HCT116 (cell line): Measurements from ENCODE around the gene MGME1. TPM values are rescaled to one million over a fixed set of nuclear protein-coding genes. Genes with fewer than 3 reads are reported as not detected.

Experiments
- ATAC-seq: fragments of 200-7000 bp; cut with Tn5 transposase; 2 replicates; pipeline ENCODE4 v1.9.1; 2020; ENCODE audit warnings: mild to moderate bottlenecking, moderate library complexity
- BruUV-seq: library from RNA; stranded (reverse); fragments of 400-500 nt; replicated peaks from 2 replicates; lab custom pipeline; 2021; lab: Mats Ljungman, UMichigan
- CTCF ChIA-PET: fragments of 300-600 bp; sonication (Branson Sonifier 250); formaldehyde crosslinking; loops from one replicate; lab custom pipeline; 2021; ENCODE audit warnings: antibody characterized with exemption; lab: Charles Lee
- POLR2A ChIA-PET: fragments of 300-600, 350-600 bp; sonication (Branson Sonifier 250); formaldehyde crosslinking; loops from one replicate; lab custom pipeline; 2021; ENCODE audit warnings: antibody characterized with exemption; lab: Charles Lee
- RAD21 ChIA-PET, 2 experiments: fragments of 300-600 bp; sonication (Branson Sonifier 250); formaldehyde crosslinking; loops; one replicate each; lab custom pipeline; 2023; ENCODE audit warnings: low total read pairs in 2 of 2; ENCODE audit not compliant: uncharacterized antibody in 2 of 2, unreplicated experiment in 2 of 2, low non-redundant PET in 1 of 2; lab: Charles Lee
- DNase-seq: peaks from one replicate; pipeline ENCODE4 v3.0.0-alpha.2; 2010; ENCODE audit warnings: low read depth, low spot score
- H2AFZ ChIP-seq: fragments of 200-600 bp; shearing (Covaris generic), sonication (generic); 2 replicates; pipeline ENCODE4 v1.6.1; 2017; ENCODE audit warnings: low read depth, mixed run types, mixed read lengths, antibody characterized with exemption, low read length; ENCODE audit not compliant: poor library complexity, severe bottlenecking
- H3K27ac ChIP-seq: 2 replicates; pipeline ENCODE4 v1.5.1; 2012; ENCODE audit warnings: low read depth, low read length
- H3K27me3 ChIP-seq: fragments of 200-600 bp; sonication (generic); 2 replicates; pipeline ENCODE4 v1.6.1; 2016; ENCODE audit warnings: mixed run types, low read length, mixed read lengths; ENCODE audit not compliant: insufficient read depth
- H3K36me3 ChIP-seq, 2 experiments: fragments of 200-500 bp in 1 of 2; fragments of 200-600 bp in 1 of 2; sonication (Bioruptor generic) in 1 of 2; sonication (generic) in 1 of 2; 2 replicates each; pipeline versions ENCODE4 v1.5.1 to v1.6.1; 2014 to 2016; ENCODE audit warnings: low read length in 2 of 2, inconsistent platforms in 1 of 2, mixed read lengths in 1 of 2, mixed run types in 1 of 2; ENCODE audit not compliant: insufficient read depth in 2 of 2, control insufficient read depth in 1 of 2
- H3K4me1 ChIP-seq, 2 experiments: fragments of 200-600 bp in 1 of 2; sonication (generic) in 1 of 2; 2 replicates each; pipeline versions ENCODE4 v1.5.1 to v1.6.1; 2012 to 2017; ENCODE audit warnings: low read length in 2 of 2, inconsistent platforms in 1 of 2, mild to moderate bottlenecking in 1 of 2, mixed read lengths in 1 of 2, mixed run types in 1 of 2, moderate library complexity in 1 of 2; ENCODE audit not compliant: insufficient read depth in 2 of 2, control insufficient read depth in 1 of 2
- H3K4me2 ChIP-seq: fragments of 200-600 bp; sonication (generic); 2 replicates; pipeline ENCODE4 v1.6.1; 2017; ENCODE audit warnings: mixed run types, low read length, mixed read lengths
- H3K4me3 ChIP-seq, 2 experiments: fragments of 200-600 bp in 1 of 2; sonication (generic) in 1 of 2; replicated peaks in 1 of 2; 2 replicates each; pipeline ENCODE4 v1.5.1; 2011 to 2016; ENCODE audit warnings: low read length in 2 of 2, control low read depth in 1 of 2, low read depth in 1 of 2, mild to moderate bottlenecking in 1 of 2, mixed read lengths in 1 of 2, mixed run types in 1 of 2
- H3K79me2 ChIP-seq: fragments of 200-600 bp; sonication (generic); 2 replicates; pipeline ENCODE4 v1.6.1; 2017; ENCODE audit warnings: mild to moderate bottlenecking, mixed run types, low read length, moderate library complexity, mixed read lengths; ENCODE audit not compliant: insufficient read depth
- H3K9ac ChIP-seq: fragments of 200-600 bp; sonication (generic); 2 replicates; pipeline ENCODE4 v1.6.1; 2016; ENCODE audit warnings: low read length, mixed read lengths
- H3K9me2 ChIP-seq: fragments of 200-600 bp; sonication (generic), shearing (Covaris generic); 2 replicates; pipeline ENCODE4 v1.6.1; 2017; ENCODE audit warnings: mixed run types, mild to moderate bottlenecking, moderate library complexity; ENCODE audit not compliant: insufficient read depth
- H3K9me3 ChIP-seq, 2 experiments: fragments of 200-500 bp in 1 of 2; fragments of 200-600 bp in 1 of 2; sonication (Bioruptor generic) in 1 of 2; sonication (generic) in 1 of 2; 2 replicates each; pipeline ENCODE4 v1.6.1; 2014 to 2017; ENCODE audit warnings: low read length in 2 of 2, mixed read lengths in 2 of 2, inconsistent platforms in 1 of 2, low read depth in 1 of 2, mild to moderate bottlenecking in 1 of 2, mixed run types in 1 of 2, moderate library complexity in 1 of 2; ENCODE audit not compliant: control insufficient read depth in 1 of 2, insufficient read depth in 1 of 2
- H4K20me1 ChIP-seq: fragments of 200-600 bp; sonication (generic), shearing (Covaris generic); 2 replicates; pipeline ENCODE4 v1.6.1; 2017; ENCODE audit warnings: mixed run types, mild to moderate bottlenecking, moderate library complexity; ENCODE audit not compliant: insufficient read depth
- CEBPB ChIP-seq: IDR thresholded peaks from 2 replicates; pipeline ENCODE4 v1.6.1; 2012; ENCODE audit warnings: low read depth
- ELF1 ChIP-seq: IDR thresholded peaks from 2 replicates; pipeline ENCODE4 v1.6.1; 2012; ENCODE audit warnings: low read depth, borderline replicate concordance
- JUND ChIP-seq: IDR thresholded peaks from 2 replicates; pipeline ENCODE4 v1.6.1; 2012
- POLR2AphosphoS5 ChIP-seq: IDR thresholded peaks from 2 replicates; pipeline ENCODE4 v1.6.1; 2011; ENCODE audit warnings: mild to moderate bottlenecking, low read depth, low read length, moderate library complexity
- RAD21 ChIP-seq: IDR thresholded peaks from 2 replicates; pipeline ENCODE4 v1.6.1; 2012; ENCODE audit warnings: low read depth, mild to moderate bottlenecking
- SIN3A ChIP-seq: IDR thresholded peaks from 2 replicates; pipeline ENCODE4 v1.6.1; 2012; ENCODE audit warnings: low read depth
- SP1 ChIP-seq: IDR thresholded peaks from 2 replicates; pipeline ENCODE4 v1.6.1; 2012; ENCODE audit warnings: low read depth
- SRF ChIP-seq: IDR thresholded peaks from 2 replicates; pipeline ENCODE4 v1.6.1; 2012; ENCODE audit warnings: low read depth
- YY1 ChIP-seq: IDR thresholded peaks from 2 replicates; pipeline ENCODE4 v1.6.1; 2011; ENCODE audit warnings: low read length, low read depth, moderate library complexity, mild to moderate bottlenecking; ENCODE audit not compliant: insufficient replicate concordance; ENCODE audit errors: extremely low read depth
- ZNF274 ChIP-seq: fragments of 200-500 bp; sonication (Bioruptor generic); IDR thresholded peaks from 2 replicates; pipeline ENCODE4 v1.6.1; 2014; ENCODE audit warnings: mild to moderate bottlenecking, low read depth, low read length, inconsistent platforms
- intact Hi-C: fragments of 100-400 bp; cut with micrococcal nuclease; formaldehyde crosslinking; loops from 2 replicates; pipeline ENCODE4 v1.10.0; 2022
- total RNA-seq: library from RNA; stranded (reverse); gene quantifications from one replicate; pipeline ENCODE4 v1.2.1, GENCODE V29; 2021; ENCODE audit not compliant: unreplicated experiment
- TF ChIP-seq, protein P1 (sequence below): IDR thresholded peaks from 2 replicates; pipeline ENCODE4 v1.6.1; 2012; ENCODE audit warnings: low read depth
- TF ChIP-seq, protein P2 (sequence below): IDR thresholded peaks from 2 replicates; pipeline ENCODE4 v1.6.1; 2012
- TF ChIP-seq, protein P3 (sequence below): IDR thresholded peaks from 2 replicates; pipeline ENCODE4 v1.6.1; 2012

MGME1 gene
- total RNA-seq, 1 experiment from 2014 or later, result 37.1 TPM

DNA sequence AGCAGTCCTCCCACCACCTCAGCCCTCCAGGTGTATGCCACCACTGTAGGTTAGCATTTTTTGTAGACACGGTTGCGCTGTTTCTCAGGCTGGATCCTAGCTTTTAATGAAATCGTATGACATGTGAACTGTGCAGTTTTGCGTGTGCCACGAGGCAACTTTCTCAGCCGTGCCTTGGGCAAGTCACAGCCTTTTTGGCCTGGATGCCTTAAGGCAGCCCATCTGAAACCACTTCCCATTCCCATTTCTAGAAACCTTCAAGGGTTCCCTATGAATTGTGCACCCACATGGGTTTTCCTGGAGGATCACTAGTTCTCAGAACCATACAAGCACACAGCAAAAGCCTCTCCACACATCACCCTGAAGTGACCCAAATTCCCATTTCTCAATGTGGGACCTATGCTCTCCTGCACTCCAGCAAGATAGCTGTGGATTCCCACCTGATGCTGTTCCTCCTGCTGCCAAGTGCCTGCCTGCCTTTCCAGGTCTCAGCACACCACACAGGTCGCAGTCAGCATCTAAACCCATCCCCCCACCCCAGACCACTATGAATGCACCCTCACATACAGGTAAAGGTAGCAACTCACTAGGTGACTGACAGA lies 29.1 kb upstream of the MGME1 start:
- no peaks in the 10 kb centered on the region for H3K9me3 ChIP-seq
- BruUV-seq, result no TSS peak
- peak; percentile 47 for ATAC-seq
- intact Hi-C loops, result loop anchor here (1.0 to 5.0 kb wide), 4 partner anchors 259 to 435 kb away; no protein-coding TSS in a partner anchor
- POLR2A ChIA-PET, result interaction anchor here (1.0 kb wide), 1 partner anchor 257 kb away, joined by 3 read pairs; the partner anchor contains the start of gene RRBP1
- peaks cover 27 to 31% of the 10 kb centered on the region in 2 experiments for H3K36me3 ChIP-seq
- H2AFZ ChIP-seq, result no peak overlapping the region
- H4K20me1 ChIP-seq, result peaks cover 4% of the 10 kb centered on the region; the same call in 1 of the 2 replicates
- peaks cover 0 to 11% of the 10 kb centered on the region in 2 experiments; a peak in 1 of 4 replicates for H3K4me1 ChIP-seq
- TF ChIP-seq YY1 (no peak), POLR2AphosphoS5 (0 out of 2 replicates have a peak, but pooled peaks have one; percentile 2)
- TF ChIP-seq, all 23 proteins: peak for 1
- Histone ChIP-seq H3K4me3 (no peak overlapping the region), H3K4me2 (no peak overlapping the region), H3K9me2 (no peaks in the 10 kb centered on the region), H3K27ac (peak overlapping the region; percentile 24; the same call in 1 of the 2 replicates), H3K27me3 (no peaks in the 10 kb centered on the region), H3K9ac (no peak overlapping the region), H3K79me2 (peaks cover 3% of the 10 kb centered on the region; the same call in 1 of the 2 replicates)
- no peak for DNase-seq
- RAD21 ChIA-PET, result interaction anchor here in 1 of 2 experiments (0.6 to 0.7 kb wide), 2 partner anchors 343 to 403 kb away, joined by 3 to 7 read pairs; no protein-coding TSS in a partner anchor
- CTCF ChIA-PET, result interaction anchor here (1.1 to 2.4 kb wide), 9 partner anchors 27 to 434 kb away, joined by 3 to 18 read pairs (median 5); partner anchors contain the start of gene RRBP1

DNA sequence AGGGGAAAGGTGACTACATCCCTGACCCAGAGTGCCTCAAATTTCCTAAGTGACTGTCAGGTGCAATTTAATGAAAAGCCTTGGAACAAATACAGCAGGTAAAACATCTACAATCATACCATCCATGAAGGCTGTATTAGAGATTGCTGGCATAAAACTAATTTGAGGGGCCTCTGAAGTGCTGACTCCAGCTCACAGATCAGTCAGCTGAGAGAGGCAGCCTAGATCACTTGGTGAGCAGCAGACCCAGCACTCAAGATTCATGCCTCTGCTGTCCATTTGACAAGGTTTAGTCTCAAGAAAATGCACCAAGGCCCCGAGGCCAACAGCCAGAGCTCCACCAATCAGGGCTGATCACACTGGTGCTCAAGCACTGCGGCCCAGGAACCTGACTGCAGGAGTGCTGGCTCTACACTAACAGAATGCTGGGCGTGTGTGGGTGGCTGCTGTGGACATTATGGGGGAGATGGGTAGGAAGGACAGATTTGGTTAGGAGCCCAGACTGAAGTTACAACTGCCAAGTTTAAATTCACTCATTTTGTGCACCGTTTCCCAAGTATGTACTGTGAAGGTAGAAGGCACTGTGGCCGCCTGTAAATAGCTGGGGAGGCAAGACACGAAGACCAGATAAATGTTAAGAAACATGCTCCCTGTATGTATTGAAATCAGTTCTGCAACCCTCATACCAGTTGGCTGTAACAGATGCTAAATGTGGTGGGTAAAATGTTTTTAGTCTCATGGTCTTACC lies 28.4 kb upstream of the MGME1 start:
- intact Hi-C loops, result no loop called here
- Histone ChIP-seq H3K4me3 (no peak overlapping the region), H4K20me1 (peaks cover 4% of the 10 kb centered on the region; the same call in 1 of the 2 replicates), H3K27me3 (no peaks in the 10 kb centered on the region), H2AFZ (no peak overlapping the region), H3K4me1 (peaks cover 0 to 11% of the 10 kb centered on the region in 2 experiments; a peak in 1 of 4 replicates), H3K36me3 (peaks cover 33 to 37% of the 10 kb centered on the region in 2 experiments), H3K9me2 (no peaks in the 10 kb centered on the region), H3K27ac (peak overlapping the region; percentile 24; the same call in 1 of the 2 replicates), H3K4me2 (no peak overlapping the region), H3K9ac (no peak overlapping the region), H3K79me2 (peaks cover 10% of the 10 kb centered on the region; the same call in 1 of the 2 replicates), H3K9me3 (no peaks in the 10 kb centered on the region)
- BruUV-seq, result TSS peak; percentile 20
- DNase-seq (no peak), ATAC-seq (peak; percentile 24)
- ChIA-PET POLR2A (no interaction called here), RAD21 (interaction anchor here in 1 of 2 experiments (0.7 kb wide), 1 partner anchor 342 kb away, joined by 7 read pairs; no protein-coding TSS in a partner anchor), CTCF (interaction anchor here (2.4 kb wide), 1 partner anchor 258 kb away, joined by 18 read pairs; the partner anchor contains the start of gene RRBP1)
- TF ChIP-seq, protein P1, sequence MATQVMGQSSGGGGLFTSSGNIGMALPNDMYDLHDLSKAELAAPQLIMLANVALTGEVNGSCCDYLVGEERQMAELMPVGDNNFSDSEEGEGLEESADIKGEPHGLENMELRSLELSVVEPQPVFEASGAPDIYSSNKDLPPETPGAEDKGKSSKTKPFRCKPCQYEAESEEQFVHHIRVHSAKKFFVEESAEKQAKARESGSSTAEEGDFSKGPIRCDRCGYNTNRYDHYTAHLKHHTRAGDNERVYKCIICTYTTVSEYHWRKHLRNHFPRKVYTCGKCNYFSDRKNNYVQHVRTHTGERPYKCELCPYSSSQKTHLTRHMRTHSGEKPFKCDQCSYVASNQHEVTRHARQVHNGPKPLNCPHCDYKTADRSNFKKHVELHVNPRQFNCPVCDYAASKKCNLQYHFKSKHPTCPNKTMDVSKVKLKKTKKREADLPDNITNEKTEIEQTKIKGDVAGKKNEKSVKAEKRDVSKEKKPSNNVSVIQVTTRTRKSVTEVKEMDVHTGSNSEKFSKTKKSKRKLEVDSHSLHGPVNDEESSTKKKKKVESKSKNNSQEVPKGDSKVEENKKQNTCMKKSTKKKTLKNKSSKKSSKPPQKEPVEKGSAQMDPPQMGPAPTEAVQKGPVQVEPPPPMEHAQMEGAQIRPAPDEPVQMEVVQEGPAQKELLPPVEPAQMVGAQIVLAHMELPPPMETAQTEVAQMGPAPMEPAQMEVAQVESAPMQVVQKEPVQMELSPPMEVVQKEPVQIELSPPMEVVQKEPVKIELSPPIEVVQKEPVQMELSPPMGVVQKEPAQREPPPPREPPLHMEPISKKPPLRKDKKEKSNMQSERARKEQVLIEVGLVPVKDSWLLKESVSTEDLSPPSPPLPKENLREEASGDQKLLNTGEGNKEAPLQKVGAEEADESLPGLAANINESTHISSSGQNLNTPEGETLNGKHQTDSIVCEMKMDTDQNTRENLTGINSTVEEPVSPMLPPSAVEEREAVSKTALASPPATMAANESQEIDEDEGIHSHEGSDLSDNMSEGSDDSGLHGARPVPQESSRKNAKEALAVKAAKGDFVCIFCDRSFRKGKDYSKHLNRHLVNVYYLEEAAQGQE, result no peak
- no peak for TF ChIP-seq SP1
- TF ChIP-seq YY1, result no peak
- no peak for TF ChIP-seq ELF1
- TF ChIP-seq, protein P2, sequence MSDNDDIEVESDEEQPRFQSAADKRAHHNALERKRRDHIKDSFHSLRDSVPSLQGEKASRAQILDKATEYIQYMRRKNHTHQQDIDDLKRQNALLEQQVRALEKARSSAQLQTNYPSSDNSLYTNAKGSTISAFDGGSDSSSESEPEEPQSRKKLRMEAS, result no peak
- no peak; the same call in 1 of the 2 replicates for TF ChIP-seq JUND
- peak; percentile 43 for TF ChIP-seq POLR2AphosphoS5
- no peak for TF ChIP-seq ZNF274
- TF ChIP-seq, protein P3, sequence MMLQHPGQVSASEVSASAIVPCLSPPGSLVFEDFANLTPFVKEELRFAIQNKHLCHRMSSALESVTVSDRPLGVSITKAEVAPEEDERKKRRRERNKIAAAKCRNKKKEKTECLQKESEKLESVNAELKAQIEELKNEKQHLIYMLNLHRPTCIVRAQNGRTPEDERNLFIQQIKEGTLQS, result no peak
- no peak for TF ChIP-seq SRF
- 0 out of 2 replicates have a peak, but pooled peaks have one; percentile 35 for TF ChIP-seq SIN3A
- TF ChIP-seq CEBPB, result no peak
- TF ChIP-seq RAD21, result no peak
